Psoas muscle (tissue), 8 donors: Measurements from ENCODE around the gene EXOC3L2. TPM values are rescaled to one million over a fixed set of nuclear protein-coding genes. Genes with fewer than 3 reads are reported as not detected.

Experiments
- ATAC-seq, 4 donors: fragments of 200-7000 bp; cut with Tn5 transposase; one replicate each; pipeline ENCODE4 v1.9.1; 2020; ENCODE audit warnings: moderate library complexity in 3 of 4, mild to moderate bottlenecking in 2 of 4
- DNase-seq, 2 donors: peaks; one replicate each; pipeline ENCODE4 v3.0.0-alpha.2; 2020
- H3K27ac ChIP-seq: fragments of 200-600 bp; one replicate; pipeline ENCODE4 v1.8.0; 2022
- H3K27me3 ChIP-seq, 3 donors: fragments of 200-600 bp in 1 of 3; one replicate each; pipeline versions ENCODE4 v1.6.1 to v1.8.0; 2013 to 2022; ENCODE audit warnings: low read length in 2 of 3, mild to moderate bottlenecking in 2 of 3, moderate library complexity in 1 of 3; ENCODE audit not compliant: insufficient read depth in 3 of 3
- H3K36me3 ChIP-seq, 2 donors: fragments of 200-600 bp in 1 of 2; one replicate each; pipeline versions ENCODE4 v1.6.1 to v1.8.0; 2013 to 2022; ENCODE audit warnings: low read depth in 1 of 2, mild to moderate bottlenecking in 1 of 2, moderate library complexity in 1 of 2; ENCODE audit not compliant: insufficient read depth in 1 of 2
- H3K4me1 ChIP-seq: fragments of 200-600 bp; one replicate; pipeline ENCODE4 v1.8.0; 2022
- H3K4me3 ChIP-seq: fragments of 200-600 bp; one replicate; pipeline ENCODE4 v1.8.0; 2022; ENCODE audit warnings: mild to moderate bottlenecking
- H3K9me3 ChIP-seq: fragments of 200-600 bp; one replicate; pipeline ENCODE4 v1.8.0; 2022
- WGBS, 3 donors: extraction: QIAGEN DNeasy Blood & Tissue Kit; methylation state at CpG; one replicate each; pipeline versions ENCODE4 v1.1.6 to v1.1.7; 2013; 5-methylcytosine and 5-hydroxymethylcytosine counted together
- intact Hi-C, 2 donors: fragments of 100-400 bp; cut with DNase I; formaldehyde crosslinking; loops; one replicate each; pipeline versions ENCODE4 v1.11.0 to v1.14.2; 2022
- polyA plus RNA-seq, 3 donors: library from polyadenylated mRNA; stranded (reverse); fragments of 200-250 nt; gene quantifications; one replicate each; pipeline ENCODE4 v1.2.3, GENCODE V29; 2013
- total RNA-seq, 4 donors: library from RNA; stranded (reverse); fragmentation: NEBNext Ultra II Directional in 2 of 4; extraction: Animal tissue kit (Norgen Biotek cat#: 25700) in 2 of 4; gene quantifications; one replicate each; pipeline versions ENCODE4 v1.2.1 to v1.2.4, GENCODE V29; 2021 to 2023
- TF ChIP-seq, protein P1 (sequence below): fragments of 200-600 bp; IDR thresholded peaks from one replicate; pipeline ENCODE4 v1.8.0; 2022; ENCODE audit warnings: antibody characterized with exemption
- donor health status: healthy with polysubstance abuse.
- donor health status: DM: no; HTN: no; CAD: no; lungs with moderate emphysema.
- donor health status: Bipolar disorder and iron deficiency.
- donor health status: healthy.
- donor health status: DM: yes; HTN: yes; CAD: no.
- donor health status: DM: no; HTN: no; CAD: no.
- donor health status: DM: no; HTN: no; CAD: no.
- donor health status: DM: yes; HTN: yes; CAD: no.

Gene EXOC3L2
- total and polyA plus RNA-seq, 7 donors: 0.17 to 1.3 (median 0.62) TPM

- Histone ChIP-seq H3K9me3 (no peaks in the 10 kb centered on the region), H3K36me3 (no peaks in the 10 kb centered on the region), H3K27me3 (no peaks in the 10 kb centered on the region), H3K4me3 (no peak overlapping the region), H3K4me1 (no peaks in the 10 kb centered on the region), H3K27ac (no peak overlapping the region)
- DNase-seq (no peak), ATAC-seq (peak in 3 of 4 donors; percentile 30 to 61 (median 60))
- intact Hi-C loops: loop anchor here in 1 of 2 donors (10.0 kb wide), 1 partner anchor 147 kb away; no protein-coding TSS in a partner anchor
- 36 to 40% (median 39%) methylated on average over 12 of the region's 12 CpGs for WGBS, 3 donors
- TF ChIP-seq, protein P1, sequence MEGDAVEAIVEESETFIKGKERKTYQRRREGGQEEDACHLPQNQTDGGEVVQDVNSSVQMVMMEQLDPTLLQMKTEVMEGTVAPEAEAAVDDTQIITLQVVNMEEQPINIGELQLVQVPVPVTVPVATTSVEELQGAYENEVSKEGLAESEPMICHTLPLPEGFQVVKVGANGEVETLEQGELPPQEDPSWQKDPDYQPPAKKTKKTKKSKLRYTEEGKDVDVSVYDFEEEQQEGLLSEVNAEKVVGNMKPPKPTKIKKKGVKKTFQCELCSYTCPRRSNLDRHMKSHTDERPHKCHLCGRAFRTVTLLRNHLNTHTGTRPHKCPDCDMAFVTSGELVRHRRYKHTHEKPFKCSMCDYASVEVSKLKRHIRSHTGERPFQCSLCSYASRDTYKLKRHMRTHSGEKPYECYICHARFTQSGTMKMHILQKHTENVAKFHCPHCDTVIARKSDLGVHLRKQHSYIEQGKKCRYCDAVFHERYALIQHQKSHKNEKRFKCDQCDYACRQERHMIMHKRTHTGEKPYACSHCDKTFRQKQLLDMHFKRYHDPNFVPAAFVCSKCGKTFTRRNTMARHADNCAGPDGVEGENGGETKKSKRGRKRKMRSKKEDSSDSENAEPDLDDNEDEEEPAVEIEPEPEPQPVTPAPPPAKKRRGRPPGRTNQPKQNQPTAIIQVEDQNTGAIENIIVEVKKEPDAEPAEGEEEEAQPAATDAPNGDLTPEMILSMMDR: peak; percentile 52
These were observed 57.6 kb downstream of the EXOC3L2 start for GRCh38 chr19:45187421-45188100.

DNA sequence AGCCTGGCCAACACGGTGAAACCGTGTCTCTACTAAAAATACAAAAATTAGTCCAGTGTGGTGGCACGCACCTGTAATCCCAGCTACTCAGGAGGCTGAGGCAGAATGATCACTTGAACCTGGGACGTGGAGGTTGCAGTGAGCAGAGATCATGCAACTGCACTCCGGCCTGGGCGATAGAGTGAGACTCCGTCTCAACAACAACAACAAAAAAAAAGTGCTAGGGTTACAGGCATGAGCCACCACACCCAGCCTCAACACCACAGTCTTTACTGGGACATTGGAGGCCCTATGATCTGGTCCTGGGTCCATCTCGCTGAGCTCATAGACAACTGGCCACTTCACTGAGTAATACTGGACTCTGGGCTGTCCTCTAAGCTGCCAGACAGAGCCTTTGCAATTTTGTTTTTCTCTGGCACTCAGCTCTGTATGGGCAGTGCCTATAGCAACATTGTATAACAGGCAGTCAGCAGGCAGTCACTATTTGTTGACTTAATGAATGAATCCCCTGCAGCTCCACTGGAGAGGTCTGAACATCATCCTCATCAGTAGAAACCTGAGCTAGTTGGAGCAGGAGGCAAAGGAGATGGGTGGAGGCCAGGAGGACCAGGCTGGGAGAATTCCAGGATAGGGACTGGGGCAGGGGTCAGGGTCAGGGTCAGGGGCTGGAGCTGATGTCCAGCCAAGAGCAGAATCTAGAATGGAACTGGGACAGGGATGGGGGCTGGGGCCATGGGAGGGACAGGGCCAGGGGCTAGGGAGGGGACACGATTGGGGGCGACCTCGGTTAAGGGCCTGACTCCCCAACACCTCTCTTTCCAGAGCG lies 58.5 kb downstream of the EXOC3L2 start:
- no peak for DNase-seq

GRCh38 chr19:45184115-45184514 lies 61.1 kb downstream of the EXOC3L2 start:
- Histone ChIP-seq H3K27ac (no peak overlapping the region), H3K36me3 (no peaks in the 10 kb centered on the region), H3K4me1 (peaks cover 7% of the 10 kb centered on the region), H3K27me3 (no peaks in the 10 kb centered on the region), H3K4me3 (no peak overlapping the region), H3K9me3 (no peaks in the 10 kb centered on the region)
- DNase-seq (no peak), ATAC-seq (no peak)
- WGBS, 3 donors: 92 to 97% (median 95%) methylated on average over 5 of the region's 5 CpGs
- intact Hi-C loops: loop anchor here in 1 of 2 donors (10.0 kb wide), 1 partner anchor 151 kb away; no protein-coding TSS in a partner anchor
- TF ChIP-seq, protein P1: no peak

More for the DNA sequence above, 58.5 kb downstream of the EXOC3L2 start:
- Histone ChIP-seq H3K27ac (no peak overlapping the region), H3K4me1 (no peaks in the 10 kb centered on the region), H3K36me3 (no peaks in the 10 kb centered on the region), H3K9me3 (no peaks in the 10 kb centered on the region), H3K4me3 (no peak overlapping the region), H3K27me3 (no peaks in the 10 kb centered on the region)
- WGBS, 3 donors: 82 to 88% (median 86%) methylated on average over 12 of the region's 12 CpGs
- intact Hi-C loops: loop anchor here in 1 of 2 donors (10.0 kb wide), 1 partner anchor 148 kb away; no protein-coding TSS in a partner anchor
- TF ChIP-seq, protein P1: no peak
- ATAC-seq: no peak

DNA sequence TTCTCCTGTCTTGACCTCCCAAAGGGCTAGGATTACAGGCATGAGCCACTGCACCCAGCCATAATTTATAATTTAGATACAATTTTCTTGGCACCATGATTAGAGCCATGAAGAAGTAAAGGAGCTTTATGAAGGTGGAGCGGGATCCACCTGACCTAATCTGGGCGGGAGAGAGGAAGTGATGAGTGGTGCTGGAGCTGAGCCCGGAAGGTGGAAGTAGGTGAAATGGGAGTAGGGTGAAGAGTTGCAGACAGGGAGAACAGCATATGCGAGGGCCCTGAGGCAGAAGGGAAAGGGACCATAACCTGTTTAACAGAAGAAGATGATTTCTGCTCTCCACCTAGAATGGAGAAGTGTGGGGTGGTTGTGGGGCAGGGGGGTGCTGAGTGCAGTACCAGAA lies 62.4 kb downstream of the EXOC3L2 start:
- no peak for DNase-seq
- H3K9me3 ChIP-seq: no peaks in the 10 kb centered on the region
- intact Hi-C loops: loop anchor here in 1 of 2 donors (10.0 kb wide), 1 partner anchor 152 kb away; no protein-coding TSS in a partner anchor
- H3K4me3 ChIP-seq: no peak overlapping the region
- peaks cover 7% of the 10 kb centered on the region for H3K4me1 ChIP-seq
- 85 to 91% (median 88%) methylated on average over 4 of the region's 4 CpGs for WGBS, 3 donors
- no peak for ATAC-seq
- no peaks in the 10 kb centered on the region for H3K36me3 ChIP-seq
- no peak overlapping the region for H3K27ac ChIP-seq
- no peaks in the 10 kb centered on the region for H3K27me3 ChIP-seq
- TF ChIP-seq, protein P1: no peak
